Activated CD4-positive, alpha-beta T cell treated with anti-CD3 and anti-CD28 coated beads for 48 hours (primary cell): ENCODE data around the gene RPS15.

Source experiments
- DNase-seq: peaks from one replicate; pipeline ENCODE4 v3.0.0-alpha.2; 2020

Gene RPS15

GRCh38 chr19:1420590-1420989 is 17.6 kb upstream of the RPS15 start:
- no peak for DNase-seq

GRCh38 chr19:1421218-1421957 is 16.8 kb upstream of the RPS15 start:
- no peak for DNase-seq

- no peak for DNase-seq
These were observed 16.3 kb upstream of the RPS15 start for GRCh38 chr19:1421958-1422305.

- DNase-seq: no peak
These were observed 15.8 kb upstream of the RPS15 start for GRCh38 chr19:1422360-1422759.

- DNase-seq: no peak
These were observed 15.3 kb upstream of the RPS15 start for GRCh38 chr19:1422943-1423342.

GRCh38 chr19:1423436-1424191 is 14.6 kb upstream of the RPS15 start:
- no peak for DNase-seq

- DNase-seq: no peak
These were observed 13.8 kb upstream of the RPS15 start for GRCh38 chr19:1424192-1424955.

GRCh38 chr19:1425102-1425837 is 12.9 kb upstream of the RPS15 start:
- DNase-seq: no peak

- no peak for DNase-seq
These were observed 12.3 kb upstream of the RPS15 start for GRCh38 chr19:1425902-1426301.

- DNase-seq: no peak
These were observed 11.5 kb upstream of the RPS15 start for GRCh38 chr19:1426736-1427135.

GRCh38 chr19:1427221-1427920 is 10.8 kb upstream of the RPS15 start:
- DNase-seq: no peak

GRCh38 chr19:1428738-1429391 is 9.3 kb upstream of the RPS15 start:
- DNase-seq: no peak

GRCh38 chr19:1429750-1430149 is 8.4 kb upstream of the RPS15 start:
- DNase-seq: no peak

GRCh38 chr19:1430246-1430645 is 8.0 kb upstream of the RPS15 start:
- DNase-seq: no peak

GRCh38 chr19:1431759-1432506 is 6.3 kb upstream of the RPS15 start:
- DNase-seq: no peak

- no peak for DNase-seq
These were observed 5.7 kb upstream of the RPS15 start for GRCh38 chr19:1432507-1432887.

GRCh38 chr19:1433119-1434039 is 4.8 kb upstream of the RPS15 start:
- DNase-seq: no peak

GRCh38 chr19:1434040-1434366 is 4.2 kb upstream of the RPS15 start:
- DNase-seq: no peak

GRCh38 chr19:1434577-1435060 is 3.6 kb upstream of the RPS15 start:
- DNase-seq: no peak

- no peak for DNase-seq
These were observed 2.7 kb upstream of the RPS15 start for GRCh38 chr19:1435378-1435989.
